ENCODE measurements around the gene SLC6A1.

GRCh38 chr3:10968401-10968800 lies 24.1 kb upstream of the SLC6A1 start:
- TF ChIP-seq POLR2A (IDR thresholded peaks at IDR 0.05; ENCODE audit: low read depth, low read length): no peak
- no peak for TF ChIP-seq POLR2AphosphoS5 (IDR thresholded peaks at IDR 0.05; ENCODE audit: low read depth, low read length)
- no peak for TF ChIP-seq TAF1 (IDR thresholded peaks at IDR 0.05; ENCODE audit: low read depth, low read length)
- TF ChIP-seq PAX5 (IDR thresholded peaks at IDR 0.05; ENCODE audit: insufficient read depth, low read length, severe bottlenecking): no peak
- no peak for TF ChIP-seq POU2F2 (IDR thresholded peaks at IDR 0.05; ENCODE audit: low read depth, low read length)
- TF ChIP-seq SPI1 (IDR thresholded peaks at IDR 0.05; ENCODE audit: low read depth, low read length): no peak
